Measurements from ENCODE around the gene ZRANB3. TPM values are rescaled to one million over a fixed set of nuclear protein-coding genes. Genes with fewer than 3 reads are reported as not detected.
A peak's percentile ranks its signal among the peaks of the same experiment; 100 is the strongest.

ZRANB3 gene
- 10.9 and 11.6 TPM in 2 replicates for total RNA-seq (2014; rRNA removed; shearing (Covaris generic))
- 24.8 and 27.0 TPM in 2 replicates for total RNA-seq (2022)
- percentile 68 among the genes with signal in this experiment for Bru-seq, nascent RNA
- percentile 67 among the genes with signal in this experiment for BruChase-seq, experiment 1, labeled RNA remaining after a 6-hour chase
- BruChase-seq, experiment 2, labeled RNA remaining after a 2-hour chase = percentile 62 among the genes with signal in this experiment
- long read RNA-seq, partial matches to known transcripts = 1 of 17 reads
- long read RNA-seq, other reads (novel, unspliced or antisense) = 16 of 17 reads

DNA sequence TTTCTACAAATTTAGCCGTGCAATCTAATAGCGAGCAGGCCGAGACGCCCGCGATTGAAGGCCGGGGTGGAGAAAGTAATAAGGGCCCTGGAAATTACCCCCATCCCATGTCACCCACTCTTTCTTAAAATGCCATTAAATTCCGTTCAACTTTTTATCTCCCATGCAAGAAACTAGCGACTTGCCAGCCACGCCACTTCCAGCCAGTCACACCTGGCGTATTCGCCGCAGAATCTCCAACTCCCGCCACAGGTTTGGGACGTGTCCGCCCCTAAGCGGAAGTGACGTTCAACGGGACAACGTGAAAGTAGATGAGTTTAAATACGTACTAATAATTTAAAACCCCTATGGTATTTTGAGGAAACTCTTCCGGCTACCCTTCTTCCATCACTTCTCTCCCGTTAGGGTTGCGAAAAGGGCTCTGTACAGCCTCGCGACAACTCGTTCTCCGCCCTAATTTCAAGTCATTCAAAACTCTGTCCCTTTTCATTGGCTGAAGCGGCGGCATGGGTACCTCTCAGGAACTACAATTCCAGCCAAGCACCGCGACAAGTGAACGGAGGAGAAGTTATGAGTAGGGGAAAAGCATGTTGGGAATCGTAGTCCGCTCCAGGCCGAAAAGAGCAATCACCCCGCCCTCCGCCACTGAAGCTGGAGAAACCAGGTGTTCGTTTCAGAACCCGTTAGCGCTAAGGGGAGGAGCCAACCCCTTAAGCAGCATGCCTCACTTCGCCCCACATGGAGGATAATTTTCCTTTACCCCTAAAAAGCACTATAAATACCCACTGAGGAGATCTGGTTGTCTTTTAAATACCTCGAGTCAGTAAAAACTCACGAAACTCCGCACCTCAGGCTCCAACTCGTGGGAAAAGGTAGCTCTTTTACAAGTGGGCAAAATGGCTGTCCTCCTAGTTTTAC is at the start of gene ZRANB3:
ZRANB3 (minus strand) TSS at position 906 of the 918 bp plus-strand sequence.
- Histone ChIP-seq H3K9me2 (ENCODE audit: insufficient read depth, low read length) (no peaks in the 10 kb centered on the region), H2AFZ (ENCODE audit: low read length) (peak within 1 kb of the TSS; percentile 79), H3K36me3 (ENCODE audit: insufficient read depth, low read length) (peaks cover 24% of the 10 kb centered on the region), H3K27ac (ENCODE audit: low read depth, low read length, poor library complexity, severe bottlenecking) (peak within 1 kb of the TSS; percentile 85), H3K9me3 (ENCODE audit: low read length) (no peaks in the 10 kb centered on the region), H4K20me1 (ENCODE audit: insufficient read depth, low read length) (peaks cover 13% of the 10 kb centered on the region; the same call in 1 of the 2 replicates), H3K4me1 (ENCODE audit: insufficient read depth, low read length, poor library complexity, severe bottlenecking) (peaks cover 41% of the 10 kb centered on the region), H3K79me2 (ENCODE audit: insufficient read depth, low read depth, low read length) (peaks cover 72% of the 10 kb centered on the region), H3K4me3 (ENCODE audit: low read depth, low read length, poor library complexity, severe bottlenecking) (peak within 1 kb of the TSS; percentile 87), H3K4me2 (ENCODE audit: low read length) (peak within 1 kb of the TSS; percentile 78)
- intact Hi-C loops (cut with micrococcal nuclease; ENCODE audit: unreplicated experiment) = loop anchor here (1.0 to 10.0 kb wide), 6 partner anchors 60 to 612 kb away; partner anchors contain the start of genes CCNT2, RAB3GAP1 and UBXN4
- peak; percentile 98 for DNase-seq (ENCODE audit: low spot score)
- TSS peak; percentile 90 for BruUV-seq (replicated peaks)
- TF ChIP-seq EZH2phosphoT487 (IDR thresholded peaks at IDR 0.05; ENCODE audit: borderline replicate concordance, low read depth, low read length) = no peak
- TF ChIP-seq, protein P1, sequence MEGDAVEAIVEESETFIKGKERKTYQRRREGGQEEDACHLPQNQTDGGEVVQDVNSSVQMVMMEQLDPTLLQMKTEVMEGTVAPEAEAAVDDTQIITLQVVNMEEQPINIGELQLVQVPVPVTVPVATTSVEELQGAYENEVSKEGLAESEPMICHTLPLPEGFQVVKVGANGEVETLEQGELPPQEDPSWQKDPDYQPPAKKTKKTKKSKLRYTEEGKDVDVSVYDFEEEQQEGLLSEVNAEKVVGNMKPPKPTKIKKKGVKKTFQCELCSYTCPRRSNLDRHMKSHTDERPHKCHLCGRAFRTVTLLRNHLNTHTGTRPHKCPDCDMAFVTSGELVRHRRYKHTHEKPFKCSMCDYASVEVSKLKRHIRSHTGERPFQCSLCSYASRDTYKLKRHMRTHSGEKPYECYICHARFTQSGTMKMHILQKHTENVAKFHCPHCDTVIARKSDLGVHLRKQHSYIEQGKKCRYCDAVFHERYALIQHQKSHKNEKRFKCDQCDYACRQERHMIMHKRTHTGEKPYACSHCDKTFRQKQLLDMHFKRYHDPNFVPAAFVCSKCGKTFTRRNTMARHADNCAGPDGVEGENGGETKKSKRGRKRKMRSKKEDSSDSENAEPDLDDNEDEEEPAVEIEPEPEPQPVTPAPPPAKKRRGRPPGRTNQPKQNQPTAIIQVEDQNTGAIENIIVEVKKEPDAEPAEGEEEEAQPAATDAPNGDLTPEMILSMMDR (conservative IDR thresholded peaks at IDR 0.05; ENCODE audit: low read length) = no peak
- ChIA-PET POLR2A (interaction anchor here (0.6 to 1.4 kb wide), 9 partner anchors 8 to 860 kb away, joined by 3 to 7 read pairs (median 4); no protein-coding TSS in a partner anchor), CTCF (ENCODE audit: unreplicated experiment) (interaction anchor here (1.0 kb wide), 1 partner anchor 55 kb away, joined by 4 read pairs; no protein-coding TSS in a partner anchor)

DNA sequence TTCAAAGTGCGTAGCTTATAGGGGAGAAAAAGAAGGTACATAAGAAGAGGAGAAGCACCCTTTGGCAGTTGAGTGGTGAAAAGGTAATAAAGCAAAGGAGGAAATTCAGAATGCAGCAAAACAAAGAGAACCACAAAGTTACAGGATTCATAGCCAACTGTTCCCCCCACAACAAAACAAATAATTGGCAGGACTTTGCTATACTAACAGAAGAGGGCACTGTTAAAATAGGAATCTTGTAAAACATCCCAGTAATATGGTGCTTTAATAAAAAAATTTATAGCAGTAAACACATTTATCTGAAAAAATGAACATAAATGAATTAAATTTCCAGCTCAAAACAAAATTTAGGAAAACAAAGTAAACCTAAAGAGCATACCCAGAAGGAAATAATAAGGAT is 42.6 kb upstream of the ZRANB3 start:
- no peaks in the 10 kb centered on the region for H3K4me1 ChIP-seq (ENCODE audit: insufficient read depth, low read length, poor library complexity, severe bottlenecking)
- no peak for DNase-seq (ENCODE audit: low spot score)
- intact Hi-C loops (cut with micrococcal nuclease; ENCODE audit: unreplicated experiment) = loop anchor here (10.0 kb wide), 1 partner anchor 141 kb away; no protein-coding TSS in a partner anchor
- no peaks in the 10 kb centered on the region for H3K9me3 ChIP-seq (ENCODE audit: low read length)
- H3K4me3 ChIP-seq (ENCODE audit: low read depth, low read length, poor library complexity, severe bottlenecking) = no peak overlapping the region
- no TSS peak for BruUV-seq (replicated peaks)
- POLR2A ChIA-PET = interaction anchor here (0.6 to 3.6 kb wide), 4 partner anchors 12 to 26 kb away, joined by 3 to 25 read pairs (median 4); no protein-coding TSS in a partner anchor
- H3K79me2 ChIP-seq (ENCODE audit: insufficient read depth, low read depth, low read length) = peaks cover 8% of the 10 kb centered on the region; the same call in 1 of the 2 replicates
- TF ChIP-seq, protein P1 (conservative IDR thresholded peaks at IDR 0.05; ENCODE audit: low read length) = peak; percentile 61
- no peak for TF ChIP-seq EZH2phosphoT487 (IDR thresholded peaks at IDR 0.05; ENCODE audit: borderline replicate concordance, low read depth, low read length)
- H3K9me2 ChIP-seq (ENCODE audit: insufficient read depth, low read length) = no peaks in the 10 kb centered on the region
- CTCF ChIA-PET (ENCODE audit: unreplicated experiment) = no interaction called here
- H3K27ac ChIP-seq (ENCODE audit: low read depth, low read length, poor library complexity, severe bottlenecking) = no peak overlapping the region
- peaks cover 44% of the 10 kb centered on the region for H3K36me3 ChIP-seq (ENCODE audit: insufficient read depth, low read length)
- no peak overlapping the region for H2AFZ ChIP-seq (ENCODE audit: low read length)
- no peak overlapping the region for H3K4me2 ChIP-seq (ENCODE audit: low read length)
- H4K20me1 ChIP-seq (ENCODE audit: insufficient read depth, low read length) = no peaks in the 10 kb centered on the region

All from OCI-LY7 (cell line).